SU-DHL-6 (cell line): Measurements from ENCODE around the gene GALNT10.

Experiments used
- EZH2phosphoT487 ChIP-seq: fragments of 200-600 bp; sonication (generic), shearing (Covaris generic); conservative IDR thresholded peaks from 2 replicates; pipeline ENCODE4 v1.6.1; 2018; ENCODE audit warnings: mild to moderate bottlenecking, antibody characterized with exemption, low read length, moderate library complexity, mixed read lengths
- TF ChIP-seq, protein P1 (sequence below): fragments of 200-600 bp; sonication (generic); IDR thresholded peaks from one replicate; pipeline ENCODE4 v1.5.1; 2017; ENCODE audit warnings: antibody characterized with exemption, mild to moderate bottlenecking, low read length, moderate library complexity; ENCODE audit not compliant: insufficient read depth, poor library complexity, severe bottlenecking

DNA sequence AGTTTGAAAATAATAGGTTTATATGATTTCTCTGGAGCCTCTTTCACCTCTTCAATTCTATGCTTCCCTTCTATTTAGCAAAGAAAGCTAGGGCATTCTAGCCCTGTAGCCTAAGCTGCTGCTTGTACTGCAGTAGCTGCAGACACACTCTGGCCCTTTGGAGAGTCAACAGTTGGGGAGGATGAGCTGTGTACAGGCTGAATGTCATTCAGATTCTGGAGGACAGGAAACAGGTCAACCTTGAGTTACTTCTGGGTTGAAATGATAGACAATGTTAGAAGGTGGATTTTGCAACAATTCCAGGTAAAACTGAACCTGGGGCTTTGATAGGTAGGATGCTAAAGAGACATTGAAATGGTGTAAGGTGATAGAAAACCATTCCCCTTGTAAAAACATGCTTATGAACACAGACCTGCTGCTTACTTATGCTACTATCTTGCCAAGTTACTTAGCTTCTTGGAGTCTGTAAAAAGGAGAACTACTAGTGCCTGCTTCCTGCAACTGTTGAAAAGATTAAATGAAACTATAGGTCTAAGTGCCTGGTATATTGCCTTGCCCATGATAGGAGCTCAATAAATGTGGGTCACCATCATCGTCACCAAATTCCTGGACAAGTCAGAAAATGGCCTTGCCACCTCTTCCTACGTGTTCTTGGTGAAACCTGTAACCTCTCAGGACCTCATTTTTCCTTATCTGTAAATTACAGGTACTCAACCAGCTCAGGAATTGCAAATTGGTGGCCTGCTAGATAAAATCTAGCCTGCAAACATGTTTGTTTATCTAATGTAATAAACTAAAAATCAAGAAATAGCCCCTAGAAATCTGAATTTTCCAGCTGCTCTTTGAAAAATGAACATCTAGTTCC lies 83.7 kb downstream of the GALNT10 start:
- TF ChIP-seq, protein P1, sequence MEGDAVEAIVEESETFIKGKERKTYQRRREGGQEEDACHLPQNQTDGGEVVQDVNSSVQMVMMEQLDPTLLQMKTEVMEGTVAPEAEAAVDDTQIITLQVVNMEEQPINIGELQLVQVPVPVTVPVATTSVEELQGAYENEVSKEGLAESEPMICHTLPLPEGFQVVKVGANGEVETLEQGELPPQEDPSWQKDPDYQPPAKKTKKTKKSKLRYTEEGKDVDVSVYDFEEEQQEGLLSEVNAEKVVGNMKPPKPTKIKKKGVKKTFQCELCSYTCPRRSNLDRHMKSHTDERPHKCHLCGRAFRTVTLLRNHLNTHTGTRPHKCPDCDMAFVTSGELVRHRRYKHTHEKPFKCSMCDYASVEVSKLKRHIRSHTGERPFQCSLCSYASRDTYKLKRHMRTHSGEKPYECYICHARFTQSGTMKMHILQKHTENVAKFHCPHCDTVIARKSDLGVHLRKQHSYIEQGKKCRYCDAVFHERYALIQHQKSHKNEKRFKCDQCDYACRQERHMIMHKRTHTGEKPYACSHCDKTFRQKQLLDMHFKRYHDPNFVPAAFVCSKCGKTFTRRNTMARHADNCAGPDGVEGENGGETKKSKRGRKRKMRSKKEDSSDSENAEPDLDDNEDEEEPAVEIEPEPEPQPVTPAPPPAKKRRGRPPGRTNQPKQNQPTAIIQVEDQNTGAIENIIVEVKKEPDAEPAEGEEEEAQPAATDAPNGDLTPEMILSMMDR, result no peak
- no peak for TF ChIP-seq EZH2phosphoT487
